Activated CD4-positive, alpha-beta T cell treated with anti-CD3 and anti-CD28 coated beads, Interleukin-2, Interleukin-4, amounts not matched to agents 100 ng/mL and 50 ng/mL, durations not matched to agents 16 hours and 8 hours (primary cell): ENCODE results near the gene MBOAT2.

Experiments used
- DNase-seq: peaks from one replicate; pipeline ENCODE4 v3.0.0-alpha.2; 2020; ENCODE audit warnings: low spot score

Gene MBOAT2

GRCh38 chr2:8858264-8858663 lies 145.2 kb downstream of the MBOAT2 start:
- no peak for DNase-seq

DNA sequence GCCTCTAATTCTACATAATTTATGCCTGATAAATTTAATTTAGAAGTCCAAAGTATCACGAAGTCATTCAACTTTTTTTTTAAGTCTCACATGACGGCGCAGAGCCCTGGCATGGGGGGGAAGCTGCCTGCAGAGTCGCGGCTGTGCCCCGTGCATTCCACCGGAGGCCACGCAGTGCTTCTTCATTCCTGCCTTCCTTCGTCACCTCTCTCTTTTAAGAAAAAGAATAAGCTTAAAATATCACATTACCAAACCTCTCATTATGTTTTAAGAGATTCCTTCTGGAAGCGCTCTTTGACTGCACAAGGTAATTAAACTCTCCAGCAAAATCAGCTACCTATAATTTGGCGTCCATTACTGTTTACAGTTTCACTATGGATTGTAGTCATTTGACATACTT lies 145.8 kb downstream of the MBOAT2 start:
- DNase-seq, result no peak

GRCh38 chr2:8856176-8856575 lies 147.3 kb downstream of the MBOAT2 start:
- no peak for DNase-seq

DNA sequence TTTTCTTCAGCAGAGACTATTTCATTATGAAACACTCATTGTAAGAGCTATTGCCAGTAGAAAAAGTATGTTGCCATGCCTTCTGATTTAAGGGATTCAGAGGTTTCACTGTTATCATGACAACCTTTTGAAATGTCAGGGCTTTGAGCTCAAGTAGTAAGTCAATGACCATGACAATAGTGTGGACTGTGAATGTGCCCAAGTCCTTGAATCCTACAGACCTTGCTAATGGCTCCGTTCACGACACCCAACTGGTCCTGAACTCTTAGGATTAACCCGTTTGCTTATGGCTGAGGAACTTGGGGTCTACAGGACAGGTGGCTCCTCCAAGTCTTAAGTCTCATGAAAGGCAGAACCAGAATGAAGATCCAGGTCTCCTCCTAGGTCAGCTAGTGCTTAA lies 148.5 kb downstream of the MBOAT2 start:
- no peak for DNase-seq

DNA sequence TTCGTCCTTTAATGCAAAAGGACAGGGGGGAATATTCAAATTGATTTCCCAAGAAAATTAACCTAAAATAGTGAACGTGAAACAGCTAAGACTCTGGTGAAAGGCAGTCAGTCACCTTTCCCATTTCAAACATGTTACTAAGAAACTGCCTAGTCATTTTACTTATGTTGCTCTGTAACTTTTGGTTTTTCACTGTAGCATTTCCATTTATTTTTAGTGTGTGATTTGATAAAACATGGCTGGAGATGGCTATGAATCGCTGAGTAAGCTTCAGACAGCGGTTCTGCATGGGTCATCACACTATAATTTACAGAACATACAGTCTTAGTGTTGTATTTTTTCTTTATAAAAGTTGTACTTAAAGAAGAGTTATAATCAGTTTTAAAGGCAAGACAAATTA lies 150.1 kb downstream of the MBOAT2 start:
- DNase-seq, result no peak

GRCh38 chr2:8851811-8852560 lies 151.5 kb downstream of the MBOAT2 start:
- DNase-seq, result no peak

DNA sequence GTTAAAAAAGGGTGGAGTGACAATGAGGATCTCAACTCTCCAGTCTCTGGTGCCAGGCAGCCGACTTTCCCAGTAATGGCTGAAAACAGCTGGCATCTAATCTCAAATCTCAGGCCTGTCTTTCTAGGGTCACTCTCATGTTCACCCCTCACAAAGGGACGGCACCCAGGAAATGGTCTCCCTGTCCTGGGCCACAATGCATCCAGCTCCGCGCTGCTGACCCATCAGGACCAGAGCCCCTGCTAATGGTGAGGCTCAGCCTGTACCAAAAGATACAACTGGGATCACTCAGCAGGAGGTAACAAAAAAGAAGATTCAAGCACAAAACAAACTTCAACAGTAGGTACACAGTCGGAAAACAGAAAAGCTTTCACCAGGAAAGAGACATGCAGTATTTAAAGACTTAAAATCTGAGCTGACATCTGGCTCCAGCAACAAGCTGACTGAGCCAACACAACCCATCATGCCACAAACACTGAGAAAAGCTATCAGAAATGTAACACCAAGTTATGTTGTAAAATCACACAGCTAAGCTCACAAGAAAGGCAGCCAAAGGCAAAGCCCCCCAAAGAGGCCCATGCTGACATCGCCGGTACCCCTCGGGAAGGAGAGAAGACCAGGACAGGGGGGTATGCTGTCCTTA lies 152.5 kb downstream of the MBOAT2 start:
- DNase-seq, result no peak

DNA sequence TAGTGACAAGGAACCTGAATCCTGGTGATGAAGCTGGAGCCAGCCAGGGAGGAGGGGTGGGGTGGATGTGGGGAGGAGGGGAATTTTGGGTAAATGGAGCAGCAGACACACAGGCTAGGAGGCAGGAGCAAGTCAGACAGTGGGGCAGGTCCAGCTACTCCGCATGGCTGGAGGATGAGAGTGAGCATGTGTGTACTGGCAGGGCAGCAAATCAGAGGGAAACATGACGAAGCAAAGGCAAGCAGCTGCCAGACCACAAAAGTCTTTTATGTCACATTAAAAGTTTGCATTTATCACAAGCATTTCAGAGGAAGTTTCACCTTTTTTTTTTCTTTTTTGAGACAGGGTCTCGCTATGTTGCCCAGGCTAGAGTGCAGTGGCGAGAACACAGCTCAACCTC lies 154.2 kb downstream of the MBOAT2 start:
- no peak for DNase-seq

DNA sequence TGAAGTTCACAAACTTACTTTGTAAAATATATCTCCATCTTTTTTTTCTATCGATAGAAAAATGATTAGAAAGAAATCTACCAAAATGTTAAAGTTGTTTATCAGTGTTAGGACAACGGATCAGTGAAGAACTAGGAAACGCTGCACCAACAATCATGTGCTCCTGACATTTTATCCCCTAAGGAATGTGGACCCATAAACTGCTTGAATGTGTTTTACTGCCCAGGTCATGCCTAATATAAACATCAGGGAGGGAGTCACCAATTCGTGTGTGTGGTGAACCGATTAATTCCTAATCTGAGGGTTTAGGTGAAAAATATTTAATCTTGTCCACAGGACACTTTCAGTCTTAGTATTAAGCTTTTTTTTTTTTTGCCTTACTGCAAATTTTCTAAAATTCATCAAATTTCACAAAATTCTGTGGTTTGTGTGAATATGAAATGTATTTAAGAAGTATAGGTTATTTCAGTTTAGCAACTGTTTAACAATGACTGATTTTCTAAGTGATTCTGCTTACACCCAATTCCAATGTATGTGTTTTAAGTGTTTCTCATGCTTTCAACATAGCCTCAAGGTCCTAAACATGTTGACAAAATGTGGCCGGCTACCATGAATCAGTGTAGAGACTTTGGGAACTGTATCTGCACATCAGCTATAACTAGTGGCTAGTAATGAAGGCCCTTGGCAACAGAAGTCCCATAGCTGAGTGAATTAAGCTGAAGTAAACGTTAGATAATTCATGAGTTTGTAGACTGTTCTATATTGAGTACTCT lies 155.0 kb downstream of the MBOAT2 start:
- DNase-seq, result no peak

GRCh38 chr2:8847400-8847799 lies 156.1 kb downstream of the MBOAT2 start:
- DNase-seq, result no peak

- no peak for DNase-seq
Observed at GRCh38 chr2:8841932-8842331, 161.6 kb downstream of the MBOAT2 start.

DNA sequence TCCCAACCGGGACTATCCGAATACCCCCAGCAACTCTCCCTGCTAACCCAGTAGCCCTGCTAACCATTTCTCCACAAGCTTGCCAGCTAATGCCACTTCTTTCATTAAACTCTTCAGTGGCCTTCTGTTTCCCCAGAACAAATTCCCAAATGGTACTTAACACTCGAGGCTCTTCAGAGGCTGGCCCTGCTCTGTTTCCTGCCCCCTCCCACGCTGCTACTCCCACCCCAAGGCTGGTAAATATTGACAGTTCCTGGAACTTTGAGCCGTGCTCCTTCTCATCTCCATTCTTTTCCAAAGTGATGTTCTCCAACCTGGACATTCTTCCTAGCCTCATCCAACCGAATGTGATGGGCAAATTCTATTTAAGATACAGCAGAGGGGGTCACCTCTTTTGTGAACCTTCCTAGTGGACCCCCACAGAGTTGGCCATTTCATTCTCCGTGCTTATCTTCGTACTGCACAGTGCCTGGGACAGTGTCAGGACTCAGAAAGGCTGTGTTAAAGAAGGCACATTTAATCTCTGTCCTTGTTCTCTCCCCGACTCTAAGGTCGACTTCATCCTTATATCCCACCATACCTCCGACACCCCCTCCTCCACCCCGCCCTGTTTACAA lies 162.9 kb downstream of the MBOAT2 start:
- DNase-seq, result no peak

DNA sequence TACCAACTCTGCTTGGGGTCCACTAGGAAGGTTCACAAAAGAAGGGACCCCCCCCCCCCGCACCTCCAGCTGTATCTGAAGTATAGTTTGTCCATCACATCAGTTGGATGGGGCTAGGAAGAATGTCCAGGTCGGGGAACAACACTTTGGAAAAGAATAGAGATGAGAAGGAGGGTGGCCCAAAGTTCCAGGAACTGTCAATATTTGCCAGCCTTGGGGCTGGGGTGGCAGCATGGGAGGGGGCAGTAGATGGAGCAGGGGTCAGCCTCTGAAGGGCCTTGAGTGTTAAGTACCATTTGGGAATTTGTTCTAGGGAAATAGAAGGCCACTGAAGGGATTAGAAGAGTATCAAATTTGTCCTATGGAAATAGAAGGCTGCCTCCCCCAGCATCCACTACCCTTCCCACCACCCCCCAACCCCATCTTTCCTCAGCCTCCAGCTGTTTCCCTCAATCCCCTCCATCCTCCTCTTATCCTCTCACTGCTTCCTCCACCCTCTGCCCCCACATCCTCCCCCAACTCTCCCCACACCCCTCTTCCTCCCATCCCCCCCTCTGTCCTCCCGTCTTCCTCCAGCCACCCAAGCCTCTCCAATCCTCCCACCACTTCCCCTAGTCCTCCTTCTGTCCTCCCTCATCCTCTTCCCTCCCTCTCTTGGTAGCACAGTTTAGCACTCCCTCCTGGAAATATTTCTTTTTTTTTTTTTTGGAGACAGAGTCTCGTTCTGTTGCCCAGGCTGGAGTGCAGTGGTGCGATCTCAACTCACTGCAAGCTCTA lies 164.1 kb downstream of the MBOAT2 start:
- no peak for DNase-seq

- DNase-seq, result no peak
Observed at GRCh38 chr2:8837795-8838140, 165.7 kb downstream of the MBOAT2 start.

DNA sequence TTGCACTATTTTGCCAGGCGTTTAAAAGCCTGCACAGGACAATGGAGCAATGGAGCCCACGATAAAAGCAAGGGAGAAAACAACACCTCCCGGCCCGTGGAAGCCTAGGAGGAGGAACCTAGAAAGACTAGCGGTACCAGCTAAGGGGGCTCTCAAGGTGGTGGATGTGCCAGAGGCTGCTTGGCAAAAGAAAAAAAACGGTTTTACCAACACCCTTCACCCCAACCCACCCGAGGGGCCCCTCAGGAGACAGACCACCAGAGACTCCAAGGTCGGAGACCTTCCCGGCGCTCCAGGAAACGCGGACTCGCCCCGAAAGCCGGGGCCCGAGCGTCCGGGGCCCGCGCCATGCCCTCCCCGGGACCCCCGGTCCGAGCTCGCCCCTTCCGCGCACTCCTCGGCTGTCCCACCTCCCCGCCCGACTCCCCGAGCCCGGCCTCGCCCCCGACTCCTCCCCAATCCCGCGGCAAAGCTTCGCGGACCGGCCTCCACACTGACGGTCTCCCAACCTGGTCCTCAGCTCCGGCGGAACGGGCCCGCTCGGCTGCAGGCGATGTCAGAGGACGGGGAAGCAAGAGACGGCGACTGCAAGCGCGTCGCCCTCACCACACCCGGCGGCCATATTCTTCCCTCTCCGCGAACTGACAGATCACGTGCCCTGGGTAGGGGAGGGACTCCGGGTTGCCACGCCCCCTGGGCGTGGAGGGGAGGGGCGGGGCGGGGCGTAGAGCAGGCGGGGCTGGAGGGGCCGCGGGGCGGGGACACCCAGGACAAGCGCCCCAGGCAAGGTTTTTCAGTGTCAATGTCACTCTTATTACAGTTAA lies 166.3 kb downstream of the MBOAT2 start, which contains the start of gene KIDINS220:
KIDINS220 (minus strand) TSS at position 643 of the 824 bp plus-strand sequence. CDS start 10,520 bp downstream, outside the sequence.
- peak; percentile 88 for DNase-seq

DNA sequence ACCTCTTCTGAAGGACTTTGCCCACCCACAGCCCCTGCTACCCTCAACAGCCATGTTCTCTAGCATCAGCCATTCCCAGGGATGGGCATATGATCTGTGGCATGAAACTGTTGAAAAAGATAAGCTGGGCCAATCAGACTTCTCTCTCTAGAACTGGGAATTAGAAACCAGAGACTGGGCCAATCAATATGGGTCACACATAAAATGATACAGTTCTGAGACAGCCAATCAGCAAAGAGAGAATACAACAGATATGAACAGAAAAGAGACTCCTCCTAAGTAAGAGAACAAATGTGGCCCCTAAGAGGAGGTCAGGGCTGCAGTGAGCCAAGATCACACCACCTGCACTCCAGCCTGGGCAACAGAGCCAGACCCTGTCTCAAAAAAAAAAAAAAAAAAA lies 168.2 kb downstream of the MBOAT2 start:
- no peak for DNase-seq

DNA sequence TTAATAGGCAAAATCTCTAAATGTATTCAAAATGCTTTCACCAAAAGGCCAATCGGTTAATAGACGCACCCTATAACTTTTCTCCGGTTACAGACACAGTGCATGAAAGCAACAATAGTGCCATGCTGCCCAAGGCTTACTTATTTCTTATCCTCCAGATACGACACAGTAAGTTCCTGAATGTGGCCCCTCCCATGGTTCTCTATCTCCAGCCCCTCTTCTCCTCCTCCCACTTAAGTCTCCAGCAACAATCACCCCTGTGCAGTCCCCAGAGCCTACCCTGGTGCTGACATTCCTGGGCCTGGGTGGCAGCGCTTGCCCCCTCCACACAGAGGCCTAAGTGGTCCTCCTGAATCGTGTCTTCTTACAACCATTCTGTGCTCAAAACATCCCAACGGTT lies 169.6 kb downstream of the MBOAT2 start:
- no peak for DNase-seq

DNA sequence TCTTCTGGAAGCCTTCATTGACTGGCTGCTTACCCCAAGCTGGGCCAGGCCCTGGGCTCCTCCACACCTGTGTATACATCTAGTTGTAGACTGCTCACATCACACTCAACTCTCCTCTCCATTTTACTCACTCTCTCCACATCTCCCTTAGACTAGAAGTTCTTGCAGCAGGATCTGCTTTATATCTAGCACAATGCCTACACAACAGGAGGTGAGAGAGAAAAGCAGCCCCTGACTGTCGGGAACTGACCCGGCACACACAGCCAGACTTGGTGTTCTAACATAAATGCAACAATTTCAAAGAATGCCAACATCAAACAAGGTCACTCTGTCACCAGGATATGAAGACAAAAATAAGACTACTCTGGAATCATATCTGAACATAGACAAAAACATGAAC lies 172.0 kb downstream of the MBOAT2 start:
- DNase-seq, result no peak

- DNase-seq, result no peak
Observed at GRCh38 chr2:8827729-8828128, 175.8 kb downstream of the MBOAT2 start.

DNA sequence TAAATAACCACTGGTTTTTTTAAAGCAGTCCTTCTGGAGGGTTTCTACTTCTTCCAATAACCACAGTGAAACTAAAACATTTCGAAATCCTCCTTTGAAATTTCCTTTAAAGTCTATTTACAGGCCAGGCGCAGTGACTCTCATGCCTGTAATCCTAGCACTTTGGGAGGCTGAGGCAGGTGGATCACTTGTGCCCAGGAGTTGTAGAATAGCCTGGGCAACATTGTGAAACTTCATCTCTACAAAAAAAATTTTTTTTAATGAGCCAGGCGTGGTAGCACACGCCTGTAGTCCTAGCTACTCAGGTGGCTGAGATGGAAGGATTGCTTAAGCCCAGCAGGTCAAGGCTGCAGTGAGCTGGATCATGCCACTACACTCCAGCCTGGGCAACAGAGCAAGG lies 181.3 kb downstream of the MBOAT2 start:
- no peak for DNase-seq
